NT2/D1 (cell line): ENCODE measurements around the gene DCLK1.

Experiments used
- SUZ12 ChIP-seq: IDR thresholded peaks from 2 replicates; pipeline ENCODE4 v1.6.1; 2011; ENCODE audit not compliant: insufficient read length, insufficient read depth; ENCODE audit errors: extremely low read depth
- YY1 ChIP-seq: IDR thresholded peaks from 2 replicates; pipeline ENCODE4 v1.6.1; 2011; ENCODE audit not compliant: insufficient read length, insufficient read depth
- ZNF274 ChIP-seq: IDR thresholded peaks from 2 replicates; pipeline ENCODE4 v1.6.1; 2011; ENCODE audit warnings: mild to moderate bottlenecking, low read depth, low read length

- no peak for TF ChIP-seq ZNF274
- no peak for TF ChIP-seq YY1
- TF ChIP-seq SUZ12, result no peak
Observed at GRCh38 chr13:36061621-36062020, 69.6 kb downstream of the DCLK1 start.
